H7 (cell line): Measurements from ENCODE around the gene VGLL1. TPM values are rescaled to one million over a fixed set of nuclear protein-coding genes. Genes with fewer than 3 reads are reported as not detected.
A peak's percentile ranks its signal among the peaks of the same experiment; 100 is the strongest.

Experiments
- DNase-seq: peaks from one replicate; pipeline ENCODE4 v3.0.0; 2012
- H3K27me3 ChIP-seq: 2 replicates; pipeline ENCODE4 v1.6.0; 2011; ENCODE audit warnings: mild to moderate bottlenecking, low read length; ENCODE audit not compliant: control insufficient read depth, insufficient read depth
- H3K36me3 ChIP-seq: replicated peaks from 2 replicates; pipeline ENCODE4 v1.5.1; 2011; ENCODE audit warnings: low read length; ENCODE audit not compliant: control insufficient read depth, insufficient read depth
- H3K4me3 ChIP-seq: 2 replicates; pipeline ENCODE4 v1.5.1; 2011; ENCODE audit warnings: low read depth, mild to moderate bottlenecking, control low read depth, low read length, moderate library complexity; ENCODE audit not compliant: insufficient read depth
- total RNA-seq: library from RNA; depleted of rRNA; stranded (reverse); fragments of >200 nt; shearing (Covaris generic); gene quantifications from 2 replicates; pipeline ENCODE4 v1.2.3, GENCODE V29; 2014; rRNA removed

VGLL1 gene, protein sequence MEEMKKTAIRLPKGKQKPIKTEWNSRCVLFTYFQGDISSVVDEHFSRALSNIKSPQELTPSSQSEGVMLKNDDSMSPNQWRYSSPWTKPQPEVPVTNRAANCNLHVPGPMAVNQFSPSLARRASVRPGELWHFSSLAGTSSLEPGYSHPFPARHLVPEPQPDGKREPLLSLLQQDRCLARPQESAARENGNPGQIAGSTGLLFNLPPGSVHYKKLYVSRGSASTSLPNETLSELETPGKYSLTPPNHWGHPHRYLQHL
- total RNA-seq: not detected in 2 replicates

GRCh38 chrX:136531951-136532350, at the start of gene VGLL1:
VGLL1 (plus strand) TSS chrX:136532215; CDS start chrX:136536021, 3,806 bp downstream.
- Histone ChIP-seq H3K36me3 (no peaks in the 10 kb centered on the region), H3K27me3 (no peaks in the 10 kb centered on the region; the same call in 1 of the 2 replicates), H3K4me3 (no peak within 1 kb of the TSS)
- no peak for DNase-seq

DNA sequence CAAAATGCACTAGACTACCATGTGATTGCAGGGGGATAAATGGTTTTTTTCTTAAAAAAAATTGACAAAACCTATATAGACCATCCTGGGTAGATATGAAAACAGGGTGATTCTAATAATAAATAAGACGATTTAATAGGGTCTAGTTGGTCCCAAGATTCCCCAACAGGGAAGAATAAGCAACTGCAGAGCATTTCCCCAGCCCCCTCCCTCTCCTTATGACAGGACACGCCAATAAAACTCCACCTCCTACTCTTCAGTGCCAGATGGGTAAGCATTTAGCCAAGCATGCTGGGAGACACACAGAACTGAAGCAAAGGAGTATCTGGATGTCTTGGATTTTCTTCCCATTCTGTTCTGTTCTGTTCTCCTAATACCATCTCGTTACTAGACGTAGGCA, 44.4 kb upstream of the VGLL1 start, which contains the start of gene BRS3:
TSS of gene BRS3 (plus strand) at position 301 of the 400 bp plus-strand sequence. CDS start 168 bp downstream, outside the sequence.
- DNase-seq: no peak
- Histone ChIP-seq H3K27me3 (no peaks in the 10 kb centered on the region; the same call in 1 of the 2 replicates), H3K36me3 (no peaks in the 10 kb centered on the region), H3K4me3 (no peak within 1 kb of the TSS)

GRCh38 chrX:136488706-136489105, 43.3 kb upstream of the VGLL1 start:
- Histone ChIP-seq H3K36me3 (no peaks in the 10 kb centered on the region), H3K4me3 (no peak overlapping the region), H3K27me3 (no peaks in the 10 kb centered on the region; the same call in 1 of the 2 replicates)
- no peak for DNase-seq

GRCh38 chrX:136491832-136492231, 40.2 kb upstream of the VGLL1 start:
- H3K36me3 ChIP-seq: no peaks in the 10 kb centered on the region
- H3K4me3 ChIP-seq: no peak overlapping the region
- H3K27me3 ChIP-seq: no peaks in the 10 kb centered on the region; the same call in 1 of the 2 replicates
- no peak for DNase-seq

- H3K36me3 ChIP-seq: no peaks in the 10 kb centered on the region
- no peaks in the 10 kb centered on the region; the same call in 1 of the 2 replicates for H3K27me3 ChIP-seq
- DNase-seq: no peak
- H3K4me3 ChIP-seq: no peak overlapping the region
Observed at GRCh38 chrX:136493011-136493410, 39.0 kb upstream of the VGLL1 start.

DNA sequence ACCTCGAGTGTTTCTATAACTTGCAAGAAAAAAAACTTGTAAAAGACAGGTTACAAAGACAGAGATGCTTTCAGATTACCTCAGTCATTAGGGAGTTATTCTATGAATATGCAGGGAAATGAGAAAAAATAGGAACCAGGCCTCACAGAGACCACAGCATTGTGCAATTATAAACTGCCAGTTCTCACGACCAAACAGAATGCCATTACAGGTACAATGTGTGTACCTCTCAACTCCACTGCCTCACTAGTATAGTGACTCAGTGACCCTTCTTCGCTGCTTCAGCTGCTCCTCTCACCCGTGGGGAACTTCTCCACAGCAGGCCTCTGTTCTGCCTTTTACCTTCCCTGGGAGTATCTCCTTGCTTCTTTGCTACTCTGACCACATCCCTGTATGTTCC, 37.0 kb upstream of the VGLL1 start:
- Histone ChIP-seq H3K36me3 (no peaks in the 10 kb centered on the region), H3K4me3 (no peak overlapping the region), H3K27me3 (no peaks in the 10 kb centered on the region)
- no peak for DNase-seq

GRCh38 chrX:136496186-136496763, 35.7 kb upstream of the VGLL1 start:
- 0 out of 2 replicates have a peak, but pooled peaks cover 1% of the 10 kb centered on the region for H3K36me3 ChIP-seq
- H3K27me3 ChIP-seq: no peaks in the 10 kb centered on the region
- DNase-seq: no peak
- H3K4me3 ChIP-seq: peak overlapping the region; percentile 43

GRCh38 chrX:136496764-136497555, 35.1 kb upstream of the VGLL1 start:
- H3K36me3 ChIP-seq: peaks cover 1% of the 10 kb centered on the region; the same call in 1 of the 2 replicates
- no peaks in the 10 kb centered on the region for H3K27me3 ChIP-seq
- peak overlapping the region; percentile 82 for H3K4me3 ChIP-seq
- DNase-seq: peak; percentile 86

DNA sequence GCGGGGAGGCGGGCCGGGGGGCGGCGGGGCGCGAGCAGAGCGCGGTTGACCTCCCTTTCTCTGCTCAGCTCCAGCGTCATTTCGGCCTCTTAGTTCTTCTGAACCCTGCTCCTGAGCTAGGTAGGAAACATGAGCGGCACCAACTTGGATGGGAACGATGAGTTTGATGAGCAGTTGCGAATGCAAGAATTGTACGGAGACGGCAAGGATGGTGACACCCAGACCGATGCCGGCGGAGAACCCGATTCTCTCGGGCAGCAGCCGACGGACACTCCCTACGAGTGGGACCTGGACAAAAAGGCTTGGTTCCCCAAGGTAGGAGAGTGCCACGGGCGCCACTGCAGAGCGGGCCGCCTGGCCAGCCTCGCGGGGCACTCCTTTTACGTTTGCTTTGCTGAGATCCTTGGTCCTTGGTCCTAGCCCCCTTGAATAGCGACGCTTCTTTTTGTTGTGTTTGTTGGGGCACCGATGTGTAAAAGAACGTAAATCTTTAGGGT, 34.4 kb upstream of the VGLL1 start, which contains the start of gene HTATSF1:
TSS of gene HTATSF1 (plus strand) at position 37 of the 497 bp plus-strand sequence. CDS start at position 130, 93 bp downstream.
- Histone ChIP-seq H3K36me3 (peaks cover 1% of the 10 kb centered on the region; the same call in 1 of the 2 replicates), H3K4me3 (peak within 1 kb of the TSS; percentile 82), H3K27me3 (no peaks in the 10 kb centered on the region)
- no peak for DNase-seq

GRCh38 chrX:136519069-136519468, 12.9 kb upstream of the VGLL1 start:
- H3K27me3 ChIP-seq: no peaks in the 10 kb centered on the region
- no peaks in the 10 kb centered on the region for H3K36me3 ChIP-seq
- no peak overlapping the region for H3K4me3 ChIP-seq
- DNase-seq: no peak

DNA sequence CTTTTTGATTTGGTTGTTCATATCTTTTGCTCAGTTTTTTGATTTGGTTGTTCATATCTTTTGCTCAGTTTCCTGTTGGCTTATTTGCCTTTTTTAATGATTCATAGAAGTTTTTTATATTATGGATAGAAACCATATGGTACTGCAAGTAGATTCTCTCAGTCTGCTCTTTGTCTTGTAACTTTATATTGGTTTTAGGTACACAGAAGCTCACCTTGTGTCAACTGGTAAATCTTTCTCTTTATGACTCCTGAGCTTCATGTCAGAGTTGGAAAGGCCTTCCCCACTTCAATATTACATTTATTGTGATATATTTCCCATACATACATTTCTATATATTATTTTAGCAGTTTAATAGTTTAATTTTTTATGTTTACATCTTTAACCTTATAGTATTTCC, 8.2 kb upstream of the VGLL1 start:
- no peak overlapping the region for H3K4me3 ChIP-seq
- no peaks in the 10 kb centered on the region for H3K27me3 ChIP-seq
- no peak for DNase-seq
- H3K36me3 ChIP-seq: no peaks in the 10 kb centered on the region

- no peak for DNase-seq
- Histone ChIP-seq H3K27me3 (no peaks in the 10 kb centered on the region), H3K36me3 (no peaks in the 10 kb centered on the region), H3K4me3 (no peak overlapping the region)
Observed at GRCh38 chrX:136525738-136526606, 6.0 kb upstream of the VGLL1 start.

GRCh38 chrX:136528645-136529315, 3.2 kb upstream of the VGLL1 start:
- Histone ChIP-seq H3K36me3 (no peaks in the 10 kb centered on the region), H3K4me3 (no peak overlapping the region), H3K27me3 (no peaks in the 10 kb centered on the region)
- DNase-seq: peak; percentile 26
